Transverse colon (tissue), 4 donors: ENCODE data around the gene CKAP5.

ENCODE experiments used
- POLR2AphosphoS5 ChIP-seq, 3 donors: sonication (generic); formaldehyde crosslinking; IDR thresholded peaks; one replicate each; pipeline ENCODE4 v1.6.1; 2016; ENCODE audit warnings: antibody characterized with exemption in 3 of 3
- TF ChIP-seq, protein P1 (sequence below), 5 experiments: fragments of 200-600 bp in 3 of 5; fragments of 450-650 bp in 2 of 5; sonication (generic) in 3 of 5; IDR thresholded peaks; 1 replicate in 2 of 5; 2 replicates in 3 of 5; pipeline ENCODE4 v1.5.1; 2016 to 2017; ENCODE audit warnings: antibody characterized with exemption in 5 of 5, inconsistent platforms in 3 of 5, mild to moderate bottlenecking in 2 of 5, moderate library complexity in 1 of 5

- no peak for TF ChIP-seq POLR2AphosphoS5 (IDR thresholded peaks at IDR 0.05)
- TF ChIP-seq, protein P1, sequence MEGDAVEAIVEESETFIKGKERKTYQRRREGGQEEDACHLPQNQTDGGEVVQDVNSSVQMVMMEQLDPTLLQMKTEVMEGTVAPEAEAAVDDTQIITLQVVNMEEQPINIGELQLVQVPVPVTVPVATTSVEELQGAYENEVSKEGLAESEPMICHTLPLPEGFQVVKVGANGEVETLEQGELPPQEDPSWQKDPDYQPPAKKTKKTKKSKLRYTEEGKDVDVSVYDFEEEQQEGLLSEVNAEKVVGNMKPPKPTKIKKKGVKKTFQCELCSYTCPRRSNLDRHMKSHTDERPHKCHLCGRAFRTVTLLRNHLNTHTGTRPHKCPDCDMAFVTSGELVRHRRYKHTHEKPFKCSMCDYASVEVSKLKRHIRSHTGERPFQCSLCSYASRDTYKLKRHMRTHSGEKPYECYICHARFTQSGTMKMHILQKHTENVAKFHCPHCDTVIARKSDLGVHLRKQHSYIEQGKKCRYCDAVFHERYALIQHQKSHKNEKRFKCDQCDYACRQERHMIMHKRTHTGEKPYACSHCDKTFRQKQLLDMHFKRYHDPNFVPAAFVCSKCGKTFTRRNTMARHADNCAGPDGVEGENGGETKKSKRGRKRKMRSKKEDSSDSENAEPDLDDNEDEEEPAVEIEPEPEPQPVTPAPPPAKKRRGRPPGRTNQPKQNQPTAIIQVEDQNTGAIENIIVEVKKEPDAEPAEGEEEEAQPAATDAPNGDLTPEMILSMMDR (IDR thresholded peaks at IDR 0.05) = no peak
Observed at GRCh38 chr11:46712874-46713576, 133.1 kb downstream of the CKAP5 start.
